AG20443 (cell line): ENCODE measurements around the gene FAM168B.

Experiments
- DNase-seq: peaks from one replicate; pipeline ENCODE4 v3.0.0; 2012; ENCODE audit warnings: low spot score, mixed read lengths

FAM168B gene

GRCh38 chr2:131055169-131056065, 37.8 kb downstream of the FAM168B start:
- DNase-seq, result peak; percentile 67

- no peak for DNase-seq
Observed at GRCh38 chr2:131054488-131054887, 38.8 kb downstream of the FAM168B start.

- no peak for DNase-seq
Observed at GRCh38 chr2:131052741-131053263, 40.5 kb downstream of the FAM168B start.

DNA sequence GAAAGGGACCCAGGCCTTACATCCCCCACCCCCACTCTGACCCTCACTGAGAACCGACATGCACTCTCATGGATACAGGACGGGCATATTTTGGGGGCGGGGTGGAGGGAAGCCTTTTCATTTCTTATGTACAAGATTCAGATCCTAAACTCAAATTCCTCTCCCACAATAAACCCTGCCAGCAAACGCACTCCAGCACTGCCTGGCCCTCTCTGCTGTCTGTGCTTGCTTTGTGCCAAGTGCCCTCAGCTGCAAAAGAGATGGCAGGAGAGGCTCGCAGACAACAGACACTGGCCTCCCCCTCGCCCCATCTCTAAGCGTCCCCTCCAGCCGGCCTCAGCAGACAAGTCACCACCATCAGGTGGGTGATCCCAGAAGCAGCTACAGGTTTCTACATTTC, 42.4 kb downstream of the FAM168B start:
- DNase-seq, result no peak

GRCh38 chr2:131049150-131049718, 44.0 kb downstream of the FAM168B start:
- no peak for DNase-seq

- no peak for DNase-seq
Observed at GRCh38 chr2:131048641-131049040, 44.6 kb downstream of the FAM168B start.

DNA sequence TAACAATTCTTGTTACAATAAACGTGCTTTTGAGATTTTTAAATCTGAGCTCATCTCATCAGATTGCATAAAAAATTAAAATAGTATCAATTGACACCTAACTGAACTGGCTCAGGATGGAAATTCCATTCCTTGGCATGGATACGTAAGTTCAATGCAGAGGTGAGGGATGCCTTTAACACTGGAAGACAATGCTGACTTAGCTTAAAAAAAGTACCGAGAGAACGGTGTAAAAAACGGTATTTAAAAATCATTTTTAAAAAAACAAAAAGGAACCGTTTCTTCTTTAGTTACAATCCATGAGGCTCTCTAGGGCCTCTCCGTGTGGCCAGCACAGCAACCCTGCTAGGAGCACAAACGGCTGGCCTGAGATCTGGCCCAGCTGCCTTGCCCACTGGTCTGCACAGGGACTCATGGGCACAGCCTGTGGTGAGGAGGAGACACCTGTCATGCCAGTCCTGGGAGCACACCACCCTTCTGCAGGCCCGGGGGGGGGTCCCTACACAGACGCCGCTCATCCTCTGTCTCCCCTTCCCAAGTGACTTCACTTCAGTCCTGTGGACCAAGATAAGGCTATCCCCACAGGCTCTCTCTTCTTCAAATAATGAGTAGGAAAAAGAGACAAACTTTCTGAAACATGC, 45.2 kb downstream of the FAM168B start:
- no peak for DNase-seq

- DNase-seq, result no peak
Observed at GRCh38 chr2:131046918-131047652, 46.2 kb downstream of the FAM168B start.

DNA sequence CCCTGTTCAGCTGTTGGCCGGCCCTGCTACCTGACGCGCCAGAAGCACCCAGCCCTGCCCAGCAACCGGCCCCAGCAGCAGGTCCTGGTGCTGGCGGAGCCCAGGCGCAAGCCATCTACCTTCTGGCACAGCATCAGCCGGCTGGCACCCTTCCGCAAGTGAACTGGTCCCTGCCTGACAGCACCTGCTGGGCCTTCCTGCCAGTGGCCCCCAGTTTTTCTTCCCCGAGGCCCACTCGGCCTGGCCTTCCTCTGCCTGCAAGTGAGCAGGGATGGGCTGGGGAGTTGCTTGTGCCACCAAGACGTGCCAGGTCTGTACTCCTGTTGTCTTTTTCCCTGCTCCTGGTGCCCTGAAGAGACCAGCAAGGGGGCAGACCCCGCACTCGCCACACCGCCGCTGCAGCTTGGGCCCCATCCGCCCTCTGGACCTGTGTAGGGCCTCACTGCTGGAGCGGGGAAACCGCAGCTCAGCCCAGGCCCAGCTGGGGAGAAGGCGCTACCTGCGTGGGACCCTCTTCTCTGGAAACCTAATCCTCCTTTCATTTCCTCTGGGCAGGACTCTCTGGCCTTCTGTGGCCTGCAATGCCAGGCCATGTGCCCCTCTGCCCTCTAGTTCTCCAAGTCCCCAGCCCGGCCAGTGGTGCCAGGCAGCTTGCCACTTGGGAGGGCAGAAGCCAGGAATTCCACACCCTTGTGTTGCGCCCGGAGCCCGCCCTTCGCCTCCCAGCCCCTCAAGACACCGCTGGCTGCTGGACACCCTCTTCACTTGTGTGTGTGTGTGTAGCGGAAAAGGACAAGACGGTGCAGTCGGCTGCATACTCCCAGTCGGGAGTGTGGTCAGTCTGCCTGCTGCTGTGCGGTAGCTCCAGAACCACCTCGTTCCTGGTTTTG, 47.0 kb downstream of the FAM168B start:
- no peak for DNase-seq

GRCh38 chr2:131045286-131046027, 47.8 kb downstream of the FAM168B start:
- no peak for DNase-seq

GRCh38 chr2:131044757-131045150, 48.5 kb downstream of the FAM168B start:
- no peak for DNase-seq

GRCh38 chr2:131044075-131044756, 49.0 kb downstream of the FAM168B start:
- DNase-seq, result no peak

- DNase-seq, result no peak
Observed at GRCh38 chr2:131043199-131044074, 49.8 kb downstream of the FAM168B start.

DNA sequence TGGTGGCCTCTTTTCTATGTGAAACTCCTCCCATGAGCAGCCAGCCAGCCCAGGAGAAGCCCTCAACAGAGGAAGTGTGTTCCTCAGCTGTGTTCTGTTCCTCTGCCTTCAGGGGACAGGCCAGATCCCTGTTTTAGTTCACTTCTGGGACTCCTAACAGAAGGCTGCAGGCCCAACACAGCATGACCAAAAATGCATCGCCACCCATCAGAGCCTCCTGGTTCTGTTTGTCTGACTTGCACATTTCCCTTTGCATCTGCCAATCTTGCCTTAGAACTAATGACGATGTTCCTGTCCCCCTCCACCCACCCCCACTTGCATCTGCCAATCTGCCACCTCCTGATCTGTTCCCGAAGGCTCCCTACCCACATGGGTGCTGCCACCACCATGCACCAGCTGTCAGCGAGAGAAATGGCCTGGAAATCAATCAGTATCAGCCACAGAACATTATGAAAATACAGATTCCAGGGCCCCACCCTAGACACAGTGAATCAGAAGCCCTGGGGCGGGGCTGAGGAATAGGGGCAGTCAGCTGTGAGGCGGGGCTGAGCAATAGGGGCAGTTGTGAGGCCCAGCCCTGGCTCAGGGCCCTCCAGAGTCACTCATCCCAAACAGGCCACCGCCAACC, 51.0 kb downstream of the FAM168B start:
- peak; percentile 75 for DNase-seq

- no peak for DNase-seq
Observed at GRCh38 chr2:131041402-131042147, 51.7 kb downstream of the FAM168B start.

DNA sequence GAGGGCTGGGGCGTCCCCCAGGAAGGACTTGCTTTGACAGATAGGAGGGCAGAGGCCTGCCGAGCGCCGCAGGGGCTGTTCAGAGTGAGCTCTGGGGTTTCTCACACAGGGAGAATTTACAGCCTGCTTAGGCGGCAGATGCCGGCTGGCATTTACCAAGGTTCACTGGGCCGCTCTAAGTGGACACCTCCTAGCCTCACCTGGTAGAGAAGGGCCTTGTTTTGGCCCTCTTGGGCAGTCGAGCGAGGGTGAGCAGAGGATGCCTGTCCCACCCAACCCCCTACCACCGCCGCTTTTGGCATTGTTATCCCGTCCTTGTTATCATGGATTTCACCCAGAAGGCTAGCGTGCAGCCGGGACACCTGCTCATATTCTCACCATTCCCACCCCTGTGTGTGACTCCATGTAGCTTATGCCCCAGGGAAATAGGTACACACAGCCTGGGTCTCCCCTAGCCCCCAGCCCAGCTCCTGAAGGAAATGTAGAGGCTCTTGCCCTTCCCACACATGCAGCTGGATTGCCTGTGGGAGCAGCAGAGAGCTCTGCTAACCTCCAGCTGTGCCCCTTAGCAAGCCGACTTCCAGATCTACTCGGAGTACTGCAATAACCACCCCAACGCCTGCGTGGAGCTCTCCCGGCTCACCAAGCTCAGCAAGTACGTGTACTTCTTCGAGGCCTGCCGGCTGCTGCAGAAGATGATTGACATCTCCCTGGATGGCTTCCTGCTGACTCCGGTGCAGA, 52.4 kb downstream of the FAM168B start:
- no peak for DNase-seq
